GM10266 (cell line): ENCODE measurements around the gene IQCE.

ENCODE experiments used
- DNase-seq: peaks from one replicate; pipeline ENCODE4 v3.0.0; 2012; ENCODE audit errors: extremely low spot score
- TF ChIP-seq, protein P1 (sequence below): IDR thresholded peaks from 2 replicates; pipeline ENCODE4 v1.5.1; 2012; ENCODE audit warnings: mild to moderate bottlenecking, low read depth; ENCODE audit not compliant: control insufficient read depth, insufficient read depth; ENCODE audit errors: missing control alignments

Gene IQCE

DNA sequence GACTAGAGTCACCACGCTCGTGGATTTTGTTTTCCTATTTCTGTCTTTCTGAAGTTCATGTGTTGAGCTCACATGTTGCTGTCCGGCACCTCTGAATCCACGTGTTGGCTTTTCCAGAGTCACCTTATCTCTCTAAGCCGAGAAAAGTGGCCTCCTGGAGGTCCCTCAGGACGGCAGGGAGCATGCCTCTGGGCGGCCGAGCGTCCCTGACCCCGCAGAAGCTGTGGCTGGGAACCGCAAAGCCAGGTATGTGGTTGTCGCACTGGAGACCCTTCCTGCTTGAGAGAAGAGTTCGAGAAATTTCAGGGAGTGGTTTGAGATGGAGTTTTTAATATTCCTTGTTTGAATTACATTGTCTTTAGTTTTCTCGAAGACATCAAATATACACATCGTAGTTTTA lies 12.6 kb downstream of the IQCE start:
- DNase-seq = no peak
- TF ChIP-seq, protein P1, sequence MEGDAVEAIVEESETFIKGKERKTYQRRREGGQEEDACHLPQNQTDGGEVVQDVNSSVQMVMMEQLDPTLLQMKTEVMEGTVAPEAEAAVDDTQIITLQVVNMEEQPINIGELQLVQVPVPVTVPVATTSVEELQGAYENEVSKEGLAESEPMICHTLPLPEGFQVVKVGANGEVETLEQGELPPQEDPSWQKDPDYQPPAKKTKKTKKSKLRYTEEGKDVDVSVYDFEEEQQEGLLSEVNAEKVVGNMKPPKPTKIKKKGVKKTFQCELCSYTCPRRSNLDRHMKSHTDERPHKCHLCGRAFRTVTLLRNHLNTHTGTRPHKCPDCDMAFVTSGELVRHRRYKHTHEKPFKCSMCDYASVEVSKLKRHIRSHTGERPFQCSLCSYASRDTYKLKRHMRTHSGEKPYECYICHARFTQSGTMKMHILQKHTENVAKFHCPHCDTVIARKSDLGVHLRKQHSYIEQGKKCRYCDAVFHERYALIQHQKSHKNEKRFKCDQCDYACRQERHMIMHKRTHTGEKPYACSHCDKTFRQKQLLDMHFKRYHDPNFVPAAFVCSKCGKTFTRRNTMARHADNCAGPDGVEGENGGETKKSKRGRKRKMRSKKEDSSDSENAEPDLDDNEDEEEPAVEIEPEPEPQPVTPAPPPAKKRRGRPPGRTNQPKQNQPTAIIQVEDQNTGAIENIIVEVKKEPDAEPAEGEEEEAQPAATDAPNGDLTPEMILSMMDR = no peak

DNA sequence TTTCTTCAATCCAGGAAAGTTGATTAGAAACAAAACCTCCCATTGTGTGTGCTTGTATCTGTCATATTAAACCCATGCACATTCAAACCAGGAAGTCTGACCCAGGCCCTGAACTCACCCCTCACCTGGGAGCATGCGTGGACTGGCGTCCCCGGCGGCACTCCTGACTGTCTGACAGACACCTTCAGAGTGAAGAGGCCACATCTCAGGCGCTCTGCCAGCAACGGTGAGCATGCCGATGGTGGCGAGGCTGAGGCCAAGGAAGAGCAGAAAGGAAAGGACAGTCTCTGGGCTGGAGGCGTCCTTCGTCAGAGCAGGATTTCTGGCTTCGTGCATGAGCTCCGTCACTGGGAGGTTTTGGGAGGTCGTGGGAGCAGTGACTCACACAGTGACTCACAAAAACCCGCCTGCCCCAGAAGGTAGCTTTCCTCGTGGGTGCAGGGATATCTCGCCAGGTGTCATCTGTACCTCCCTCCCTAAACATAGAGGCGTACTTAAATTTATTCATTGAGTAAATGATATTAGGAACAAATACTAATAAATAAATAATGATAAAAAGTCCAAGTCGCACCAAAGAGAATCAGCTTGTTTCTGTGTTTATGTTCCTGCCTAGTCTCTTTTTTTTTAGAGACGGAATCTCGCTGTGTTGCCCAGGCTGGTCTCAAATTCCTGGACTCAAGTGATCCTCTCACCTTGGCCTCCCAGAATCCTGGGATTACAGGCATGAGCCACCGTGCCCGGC lies 13.5 kb downstream of the IQCE start:
- TF ChIP-seq, protein P1 = no peak
- no peak for DNase-seq

DNA sequence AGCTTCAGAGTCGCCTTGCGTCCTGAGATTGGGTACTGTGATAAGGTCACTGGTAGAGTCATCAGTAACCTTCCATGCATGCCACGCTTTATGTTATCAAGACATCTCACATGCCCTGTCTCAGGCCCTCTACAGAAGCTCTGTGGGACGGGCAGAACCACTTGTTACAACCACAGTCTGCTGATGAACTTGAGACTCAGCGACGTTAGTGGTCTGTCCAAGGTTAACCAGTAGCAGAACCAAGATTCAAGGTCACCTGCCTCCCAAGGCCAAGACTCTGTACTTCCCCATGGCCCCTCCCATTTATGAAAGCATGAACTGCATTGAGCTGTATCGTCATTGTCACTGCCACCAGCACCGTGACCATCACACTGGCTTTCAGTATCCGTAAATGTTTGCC lies 15.0 kb downstream of the IQCE start:
- no peak for DNase-seq
- TF ChIP-seq, protein P1 = no peak

DNA sequence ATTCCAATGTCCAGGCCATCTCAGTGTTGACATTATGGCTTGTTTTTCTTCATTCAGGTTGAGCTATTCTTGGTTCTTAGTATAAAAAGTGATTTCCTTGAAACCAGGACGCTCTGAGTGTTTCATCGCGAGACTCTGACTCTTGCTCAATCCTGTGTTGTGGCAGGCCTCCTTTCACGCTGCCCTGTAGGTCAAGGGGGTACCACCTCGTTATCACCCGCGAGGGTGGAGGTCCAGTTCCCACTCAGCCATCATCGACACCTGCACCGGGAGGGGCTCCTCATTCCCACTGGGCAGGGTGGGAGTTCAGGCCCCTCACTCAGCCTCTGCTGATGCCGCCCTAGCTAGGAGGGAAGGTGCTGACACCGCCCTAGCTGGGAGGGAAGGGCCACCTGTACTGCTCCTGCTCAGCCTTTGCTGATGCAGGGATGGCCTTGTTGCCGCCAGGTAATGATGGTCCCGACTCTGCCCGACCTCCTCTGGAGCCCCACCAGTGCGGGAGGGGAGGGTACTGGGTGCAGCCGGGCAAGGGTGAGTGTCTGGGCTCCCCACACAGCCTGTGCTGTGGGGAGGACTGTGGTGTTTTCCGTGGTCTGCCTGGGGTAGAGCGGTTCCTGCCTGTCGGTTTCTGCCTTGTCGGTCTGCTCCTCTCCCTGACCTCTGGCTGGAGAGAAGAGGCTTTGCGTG lies 16.4 kb downstream of the IQCE start:
- DNase-seq = no peak
- TF ChIP-seq, protein P1 = no peak

DNA sequence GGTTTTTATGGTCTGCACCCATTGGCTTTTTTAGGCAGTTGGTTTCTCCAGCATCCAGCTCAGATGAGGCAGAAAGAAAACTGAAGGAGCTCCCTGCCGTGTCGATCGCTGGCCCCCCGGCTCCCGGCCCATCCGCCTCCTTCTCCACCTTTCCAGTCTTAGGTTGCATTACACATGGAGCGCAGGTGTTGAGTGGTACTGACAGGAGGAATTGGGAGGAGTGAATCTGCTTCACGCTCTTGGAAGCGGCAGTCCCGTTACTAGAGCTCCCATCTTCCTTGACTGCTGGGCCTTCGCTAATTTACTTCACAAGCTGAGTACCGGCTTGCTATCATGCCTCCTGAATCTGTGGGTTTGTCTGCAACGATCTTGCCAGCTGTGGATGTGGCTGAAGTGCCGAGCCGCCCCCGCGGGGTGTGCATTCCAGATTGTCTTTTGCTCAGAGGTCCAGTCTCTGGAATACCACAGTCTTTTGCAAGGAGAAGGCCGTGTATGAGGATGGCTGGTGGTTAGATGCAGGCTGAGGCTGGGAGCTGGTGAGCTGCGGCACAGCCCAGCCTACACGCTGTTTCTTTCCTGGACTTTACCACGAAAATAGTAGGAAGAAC lies 17.1 kb downstream of the IQCE start:
- TF ChIP-seq, protein P1 = no peak
- no peak for DNase-seq

DNA sequence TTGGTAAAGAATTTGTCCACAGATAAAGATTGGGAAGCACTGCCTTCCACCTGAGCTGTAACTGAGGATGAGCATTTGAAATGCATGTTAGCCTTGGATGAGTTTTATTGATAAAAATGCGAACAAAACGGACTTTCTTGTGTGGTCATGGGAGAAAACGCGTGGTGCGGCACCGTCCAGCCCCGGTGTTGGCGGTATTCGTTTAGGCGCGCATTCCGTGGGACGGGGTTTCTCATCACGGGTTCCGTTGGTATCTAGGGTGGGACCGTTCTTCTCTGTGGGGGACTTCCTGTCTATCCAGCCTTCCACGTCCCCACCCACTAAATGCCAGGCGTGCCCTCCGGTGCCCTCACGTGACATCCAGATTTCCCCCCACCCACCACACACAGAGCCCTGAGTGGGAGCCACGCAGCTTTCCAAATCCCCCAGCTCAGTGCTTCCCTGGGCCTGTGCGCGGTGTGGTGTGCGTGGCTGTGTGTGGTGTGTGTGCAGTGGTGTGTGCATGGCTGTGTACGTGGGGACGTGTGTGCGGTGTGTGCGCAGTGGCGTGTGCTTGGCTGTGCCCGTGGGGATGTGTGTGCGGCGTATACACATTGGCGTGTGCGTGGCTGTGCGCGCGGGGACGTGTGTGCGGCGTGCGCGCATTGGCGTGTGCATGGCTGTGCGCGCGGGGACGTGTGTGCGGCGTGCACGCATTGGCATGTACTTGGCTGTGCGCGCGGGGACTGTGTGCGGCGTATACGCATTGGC lies 18.1 kb downstream of the IQCE start:
- TF ChIP-seq, protein P1 = no peak
- DNase-seq = no peak
